ENCODE measurements around the gene SIGLEC7.

Gene SIGLEC7

DNA sequence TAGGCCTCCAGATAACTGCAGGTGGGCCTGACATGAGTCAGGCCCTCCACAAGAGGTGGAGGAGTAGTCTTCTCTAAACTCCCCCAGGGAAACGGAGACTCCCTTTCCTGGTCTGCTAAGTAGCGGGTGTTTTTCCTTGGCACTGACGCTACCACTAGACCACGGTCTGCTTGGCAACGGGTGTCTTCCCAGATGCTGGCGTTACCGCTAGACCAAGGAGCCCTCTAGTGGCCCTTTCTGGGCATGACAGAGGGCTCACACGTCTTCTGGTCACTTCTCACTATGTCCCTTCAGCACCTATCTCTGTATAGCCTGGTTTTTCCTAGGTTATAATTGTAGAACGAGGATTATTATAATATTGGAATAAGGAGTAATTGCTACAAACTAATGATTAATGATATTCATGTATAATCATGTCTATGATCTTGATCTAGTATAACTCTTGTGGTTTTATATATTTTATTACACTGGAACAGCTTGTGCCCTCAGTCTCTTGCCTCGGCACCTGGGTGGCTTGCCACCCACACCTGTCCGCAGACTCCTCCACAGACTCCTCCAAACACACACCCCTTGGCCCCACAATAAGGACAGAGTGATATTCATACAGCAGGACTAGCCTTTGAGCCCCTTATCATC, 27.3 kb downstream of the SIGLEC7 start:
- DNase-seq, result peak; percentile 65

DNA sequence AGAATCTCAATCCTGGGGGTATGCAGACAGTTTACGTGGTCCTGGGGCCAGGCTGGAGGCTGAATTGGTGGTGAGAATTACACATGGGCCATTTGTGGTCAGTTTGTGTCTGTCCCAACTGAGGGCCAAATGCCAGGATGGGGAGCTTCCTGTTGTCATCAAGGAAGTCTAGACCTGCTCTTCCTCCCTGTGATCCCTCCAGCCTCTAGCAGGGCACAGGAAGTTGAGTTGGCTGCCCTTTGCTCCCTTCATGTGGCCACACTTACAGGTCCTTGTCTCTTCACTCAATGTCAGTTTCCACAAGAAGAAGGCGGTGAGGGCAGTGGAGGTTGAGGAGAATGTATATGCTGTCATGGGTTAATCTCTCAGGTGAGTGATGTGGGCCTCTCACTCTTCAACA, 30.1 kb downstream of the SIGLEC7 start:
- no peak for DNase-seq

DNA sequence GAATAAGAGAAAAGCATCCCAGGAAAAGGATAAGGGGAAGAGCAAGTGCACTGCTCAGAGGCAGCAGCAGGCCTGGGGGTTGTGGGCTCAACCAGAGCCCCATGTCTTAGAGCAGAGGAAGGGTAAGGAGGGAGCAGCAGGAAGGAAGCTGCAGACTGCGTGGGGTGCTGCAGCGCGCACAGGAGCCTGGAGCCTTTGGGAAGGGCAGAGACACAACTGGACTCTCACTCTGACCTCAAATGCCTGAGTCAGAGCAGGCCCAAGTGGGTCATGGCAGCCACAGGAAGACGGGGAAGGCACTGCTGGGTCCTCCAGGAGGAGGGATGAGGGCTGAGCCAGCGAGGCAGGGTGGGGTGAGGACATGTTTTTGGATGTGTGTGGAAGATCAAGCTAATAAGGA, 31.6 kb downstream of the SIGLEC7 start:
- no peak for DNase-seq

DNA sequence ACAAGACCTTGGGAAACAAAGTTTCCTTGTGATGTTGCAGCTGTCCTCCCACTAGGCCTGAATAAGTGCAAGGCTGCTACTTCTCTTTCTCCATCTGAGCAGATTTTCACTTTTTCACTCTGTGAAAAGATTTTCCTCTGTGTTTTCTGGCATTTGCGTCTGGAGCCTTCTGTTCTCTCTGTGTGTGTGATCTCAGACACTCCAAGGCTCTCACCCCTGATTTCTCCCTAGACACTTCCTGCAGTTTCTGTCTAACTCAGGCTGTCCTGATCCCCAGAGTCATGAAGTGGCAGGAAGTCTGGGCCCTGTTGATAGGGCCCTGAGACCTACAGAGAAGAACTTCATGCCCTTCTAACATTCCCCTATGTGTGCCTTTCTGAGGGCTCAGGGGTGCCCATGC, 37.2 kb downstream of the SIGLEC7 start:
- peak; percentile 55 for DNase-seq

DNA sequence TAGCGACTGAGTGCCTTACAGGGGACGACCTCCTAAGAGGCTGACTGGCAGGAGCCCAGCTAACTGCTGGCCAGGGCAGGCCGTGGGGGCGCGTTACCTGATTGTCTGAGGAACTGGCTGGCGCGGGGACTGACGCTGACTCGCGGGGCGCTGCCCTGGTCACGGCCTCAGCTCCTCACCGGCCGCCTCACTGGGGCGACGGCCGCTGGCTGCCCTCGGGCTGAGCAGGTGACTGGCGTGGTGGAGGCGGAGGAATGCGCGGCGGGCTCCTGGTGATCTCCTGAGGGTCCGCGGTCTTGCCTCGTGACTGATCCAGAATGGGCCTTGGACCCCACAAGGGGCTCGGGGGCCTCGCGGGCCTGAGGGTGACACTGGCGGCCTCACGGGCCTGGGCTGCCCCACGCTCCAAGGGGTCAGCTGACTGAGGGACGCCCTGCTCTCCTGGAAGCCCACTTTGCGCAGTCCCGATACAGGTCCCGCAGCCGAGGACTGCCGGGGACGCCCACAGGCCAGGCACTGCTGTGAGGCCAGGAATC, 39.3 kb downstream of the SIGLEC7 start:
- DNase-seq, result no peak

DNA sequence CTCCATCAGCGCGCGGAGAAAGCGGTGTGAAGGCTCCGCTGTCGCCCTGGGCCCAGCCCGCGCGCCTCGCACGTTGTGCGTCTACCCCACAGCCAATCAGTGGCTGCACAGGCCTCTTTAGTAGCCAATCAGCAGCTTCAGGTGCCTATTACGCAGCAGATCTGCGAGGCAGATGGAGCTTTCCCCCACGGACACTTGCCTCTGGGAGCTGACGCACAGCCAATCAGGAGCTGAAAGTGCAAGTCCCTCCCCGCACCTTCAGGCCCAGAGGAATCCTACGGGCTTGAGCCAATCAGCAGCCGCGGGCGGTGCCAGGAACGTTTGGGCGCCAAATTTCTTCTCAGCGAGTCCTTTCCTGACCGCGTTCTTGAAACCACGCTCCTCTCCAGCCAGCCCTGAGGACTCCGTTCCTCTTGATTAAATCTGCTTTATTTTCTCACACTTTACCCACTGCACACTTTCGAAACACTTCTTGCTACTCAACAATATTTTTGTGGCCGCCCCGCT, 39.9 kb downstream of the SIGLEC7 start:
- DNase-seq, result no peak

DNA sequence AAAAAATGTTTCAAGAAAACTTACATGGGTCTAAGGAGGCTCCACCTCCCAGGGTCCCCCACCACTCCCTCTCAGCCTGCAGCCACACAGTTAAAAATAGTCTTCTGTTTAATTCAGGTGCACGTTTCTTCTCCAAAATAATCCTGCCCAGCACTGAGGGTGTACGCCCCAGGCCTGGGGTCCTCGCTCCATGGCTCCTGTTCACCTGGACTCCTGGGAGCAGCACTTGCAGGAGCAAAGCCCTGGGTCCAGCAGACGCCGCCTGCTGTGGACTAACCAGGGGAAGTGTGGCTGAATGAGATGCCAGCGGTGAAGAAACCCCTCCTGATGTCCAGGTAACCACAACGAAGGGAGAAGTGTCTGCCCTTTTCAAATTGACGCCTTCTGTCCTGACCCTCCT, 41.5 kb downstream of the SIGLEC7 start:
- DNase-seq, result no peak

DNA sequence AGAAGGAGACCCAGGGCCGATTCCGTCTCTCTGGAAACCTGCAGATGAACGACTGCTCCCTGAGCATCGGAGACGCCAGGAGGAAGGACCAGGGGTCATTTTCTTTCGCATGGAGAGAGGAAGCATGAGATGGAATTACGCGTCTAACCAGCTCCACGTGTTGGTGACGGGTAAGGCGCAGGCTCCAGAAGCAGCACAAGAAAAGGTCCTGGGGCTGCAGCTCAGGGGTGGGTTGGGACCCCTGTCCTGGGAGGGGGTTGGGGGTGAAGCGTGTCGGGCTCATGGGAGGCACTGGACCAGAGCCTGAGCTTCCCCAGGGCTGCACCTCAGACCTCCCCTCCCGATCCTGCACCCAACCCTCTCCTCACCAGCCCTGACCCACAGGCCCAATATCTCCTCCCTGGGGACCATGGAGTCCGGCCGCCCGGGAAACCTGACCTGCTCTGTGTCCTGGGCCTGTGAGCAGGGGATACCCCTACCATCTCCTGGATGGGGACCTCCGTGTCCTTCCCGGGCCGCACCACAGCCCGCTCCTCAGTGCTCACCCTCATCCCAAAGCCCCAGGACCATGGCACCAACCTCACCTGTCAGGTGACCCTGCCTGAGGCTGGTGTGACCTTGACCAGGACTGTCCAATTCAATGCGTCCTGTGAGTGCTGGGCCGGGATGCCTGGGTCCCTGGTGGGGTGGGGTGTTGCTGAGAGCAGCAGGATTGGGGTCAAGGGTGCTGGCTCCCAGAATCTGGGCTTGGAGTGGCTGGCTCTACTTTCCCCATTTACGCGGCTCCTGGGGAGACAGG, 43.2 kb downstream of the SIGLEC7 start:
- DNase-seq, result no peak

DNA sequence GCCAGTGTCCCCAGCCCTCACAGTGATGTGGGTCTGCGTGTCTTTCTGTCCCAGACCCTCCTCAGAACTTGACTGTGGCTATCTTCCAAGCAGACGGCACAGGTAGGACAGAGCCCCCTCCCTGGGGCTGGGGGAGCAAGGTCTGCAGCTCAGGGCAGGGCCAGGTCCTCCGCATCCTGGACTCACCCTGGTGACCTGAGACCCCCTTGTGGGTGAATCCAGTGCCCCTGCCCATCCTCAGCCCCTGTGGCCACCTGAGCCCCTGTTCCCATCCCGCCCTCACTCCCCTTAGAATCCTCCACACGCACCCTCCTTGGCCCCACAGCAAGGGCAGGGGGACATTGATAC, 43.7 kb downstream of the SIGLEC7 start:
- no peak for DNase-seq

DNA sequence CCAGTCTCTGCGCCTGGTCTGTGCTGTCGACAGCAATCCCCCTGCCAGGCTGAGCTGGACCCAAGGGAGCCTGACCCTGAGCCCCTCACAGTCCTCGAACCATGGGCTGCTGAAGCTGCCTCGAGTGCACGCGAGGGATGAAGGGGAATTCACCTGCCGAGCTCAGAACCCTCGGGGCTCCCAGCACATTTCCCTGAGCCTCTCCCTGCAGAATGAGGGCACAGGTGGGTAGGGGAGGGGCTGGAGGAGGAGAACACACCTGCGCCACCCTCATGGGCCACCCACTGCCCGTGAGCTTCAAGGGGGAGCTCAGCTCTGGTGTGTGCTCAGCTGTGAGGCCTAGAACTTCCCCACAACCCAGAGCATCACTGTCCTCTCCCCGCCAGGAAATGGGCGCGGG, 44.2 kb downstream of the SIGLEC7 start:
- DNase-seq, result no peak

DNA sequence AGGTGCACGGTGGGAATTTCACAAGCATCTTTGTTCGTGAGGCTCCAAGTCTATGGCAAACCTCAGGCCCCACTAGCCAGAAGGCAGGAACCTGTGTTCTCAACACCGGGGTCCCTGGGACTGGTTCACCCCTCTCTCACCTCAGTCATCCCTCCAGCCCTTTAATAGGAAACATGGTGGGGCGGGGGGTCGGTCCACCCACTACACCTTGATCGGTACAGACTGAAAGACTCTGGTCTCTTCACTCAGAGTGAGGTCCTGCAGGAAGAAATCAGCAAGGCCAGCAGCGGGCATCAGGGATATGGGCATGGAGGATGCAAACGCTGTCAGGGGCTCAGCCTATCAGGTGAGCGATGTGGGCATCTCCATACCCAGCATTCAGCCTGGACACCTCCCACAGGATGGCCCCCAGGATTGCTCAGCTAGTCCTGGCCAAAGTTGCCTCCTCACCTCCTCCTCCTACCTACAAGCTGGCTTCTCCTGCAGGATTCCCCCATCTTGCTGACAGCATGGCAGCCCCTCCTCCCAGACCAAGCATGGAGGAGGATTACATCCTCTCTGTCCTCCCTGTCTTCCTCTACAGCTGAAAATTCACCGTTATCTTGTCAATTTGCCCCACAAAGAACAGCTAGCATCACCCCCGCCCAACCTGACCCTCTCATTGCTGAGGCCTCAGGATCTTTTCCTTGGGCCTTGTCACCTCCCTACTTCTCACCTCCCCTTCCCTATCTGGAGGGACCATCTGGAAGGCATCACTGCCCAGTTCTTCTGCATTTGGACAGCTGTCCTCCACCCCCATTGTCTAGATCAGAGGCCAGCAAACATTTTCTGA, 45.5 kb downstream of the SIGLEC7 start:
- no peak for DNase-seq

DNA sequence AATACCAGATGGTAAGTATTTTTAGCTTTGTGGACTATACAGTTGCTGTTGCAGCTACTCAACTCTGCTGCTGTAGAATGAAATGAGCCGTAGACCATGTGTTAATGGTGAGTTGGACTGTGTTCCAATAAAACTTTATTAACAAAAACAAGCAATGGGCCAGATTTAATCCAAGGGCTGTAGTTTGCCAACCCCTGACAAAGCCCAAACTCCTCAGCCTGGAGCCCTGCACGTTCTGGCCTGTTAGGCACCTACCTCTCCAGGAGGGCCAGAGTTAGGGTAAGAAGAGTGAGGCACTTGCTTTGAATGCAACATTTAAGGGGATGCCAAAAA, 46.1 kb downstream of the SIGLEC7 start:
- no peak for DNase-seq

DNA sequence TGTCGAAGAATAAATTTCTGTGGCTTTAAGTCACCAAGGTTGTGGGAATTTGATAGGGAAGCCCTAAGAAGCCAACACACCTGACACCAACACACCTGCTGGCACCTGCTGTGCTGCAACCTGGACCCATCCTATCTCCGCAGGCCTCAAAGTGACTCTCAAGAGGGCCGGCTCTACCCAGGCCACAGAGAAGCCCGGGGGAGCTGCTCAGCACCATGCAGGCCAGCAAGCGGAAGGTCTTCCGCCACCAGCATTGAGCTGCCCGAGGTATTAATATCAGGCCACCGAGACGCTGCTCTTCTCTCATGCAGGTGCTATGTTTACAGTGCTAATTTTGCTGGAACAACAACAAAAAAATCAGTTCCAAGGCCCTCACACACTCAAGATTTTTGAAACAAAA, 50.6 kb downstream of the SIGLEC7 start:
- no peak for DNase-seq

DNA sequence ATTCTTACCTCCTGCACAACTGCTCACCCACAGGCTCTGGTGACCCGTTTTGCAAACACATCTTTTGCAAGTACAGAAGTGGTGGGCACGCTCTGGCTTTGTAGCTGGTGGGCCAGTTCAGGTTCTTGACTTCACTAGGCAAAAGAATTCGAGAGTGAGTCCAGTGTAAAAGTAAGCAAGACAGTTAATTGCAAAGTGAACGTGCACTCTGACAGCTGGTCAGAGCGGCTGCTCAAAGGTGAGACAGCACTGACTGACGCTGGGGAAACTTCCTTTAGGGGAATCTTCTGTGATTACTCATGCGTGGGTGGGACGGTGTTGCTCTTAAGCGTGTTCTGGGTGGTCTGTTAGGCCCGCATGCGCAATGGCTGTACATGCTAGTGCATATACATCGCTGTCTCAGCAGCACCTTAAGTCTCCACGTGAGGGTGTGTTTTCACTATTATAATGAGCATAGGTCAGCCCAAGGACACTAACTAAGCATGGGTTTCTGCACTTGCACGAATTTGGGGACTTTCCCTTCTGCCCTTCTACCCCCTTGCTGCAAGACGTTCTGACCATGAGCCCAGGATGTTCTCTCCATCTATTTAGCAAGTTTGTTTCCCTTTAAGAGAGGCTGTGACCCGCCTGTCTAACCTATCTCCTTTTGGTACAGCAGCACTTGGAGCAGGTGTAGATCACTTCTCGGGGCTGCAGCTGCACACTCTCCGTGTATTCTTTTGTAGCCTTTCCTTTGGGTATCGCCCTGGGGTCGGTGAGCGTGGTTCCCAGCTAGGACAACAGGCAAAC, 52.6 kb downstream of the SIGLEC7 start:
- no peak for DNase-seq

DNA sequence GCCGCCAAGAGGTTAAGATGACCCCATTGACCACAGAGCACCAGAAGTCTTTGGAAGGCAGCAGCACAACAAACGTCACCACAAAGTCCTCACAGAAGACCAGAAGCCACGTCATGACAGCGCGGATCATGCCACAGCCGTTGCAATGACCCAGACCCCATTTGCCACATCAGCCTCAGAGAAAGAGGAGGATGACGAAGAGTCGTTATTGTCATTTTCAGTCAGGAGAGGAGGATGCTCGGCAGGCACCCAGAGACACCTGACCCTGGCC, 53.1 kb downstream of the SIGLEC7 start:
- DNase-seq, result no peak

DNA sequence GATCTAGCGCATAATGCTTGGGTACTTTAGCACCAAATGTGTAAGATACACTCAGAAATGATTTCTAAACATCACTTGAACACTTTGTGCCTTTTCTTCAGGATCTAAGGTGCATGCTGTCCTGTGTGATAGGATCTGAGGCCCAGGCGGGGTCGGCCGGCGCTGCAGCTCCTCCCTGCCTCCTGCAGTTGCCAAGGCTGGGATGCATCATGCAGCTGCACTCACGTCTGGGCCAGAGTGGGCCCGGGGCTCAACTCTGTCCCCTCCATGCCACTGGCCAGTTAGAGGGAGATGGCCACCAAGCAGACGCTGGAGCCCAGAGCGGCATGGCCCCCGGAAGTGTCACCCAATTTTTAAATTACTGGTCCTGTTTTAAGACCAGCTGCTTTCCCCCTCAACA, 53.5 kb downstream of the SIGLEC7 start:
- DNase-seq, result no peak

DNA sequence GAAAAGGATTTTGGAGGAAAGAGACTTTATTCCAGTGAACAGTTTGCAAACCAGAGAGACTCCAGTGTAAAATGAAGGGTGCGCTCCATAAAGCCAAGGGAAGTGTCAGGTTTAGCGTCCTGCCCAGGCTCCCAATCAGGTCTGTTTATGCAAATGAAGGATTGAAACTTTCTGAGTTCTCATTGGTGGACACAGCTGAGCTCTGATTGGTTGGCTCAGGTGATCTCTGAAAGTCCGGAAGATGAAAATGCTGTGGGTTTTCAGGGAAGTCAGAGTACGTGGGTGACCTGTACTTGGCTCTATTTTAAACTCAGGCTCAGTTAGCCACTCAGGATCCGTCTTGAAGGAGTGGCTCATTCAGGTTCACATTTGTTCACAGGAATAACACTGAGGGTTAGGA, 54.1 kb downstream of the SIGLEC7 start:
- DNase-seq, result no peak

DNA sequence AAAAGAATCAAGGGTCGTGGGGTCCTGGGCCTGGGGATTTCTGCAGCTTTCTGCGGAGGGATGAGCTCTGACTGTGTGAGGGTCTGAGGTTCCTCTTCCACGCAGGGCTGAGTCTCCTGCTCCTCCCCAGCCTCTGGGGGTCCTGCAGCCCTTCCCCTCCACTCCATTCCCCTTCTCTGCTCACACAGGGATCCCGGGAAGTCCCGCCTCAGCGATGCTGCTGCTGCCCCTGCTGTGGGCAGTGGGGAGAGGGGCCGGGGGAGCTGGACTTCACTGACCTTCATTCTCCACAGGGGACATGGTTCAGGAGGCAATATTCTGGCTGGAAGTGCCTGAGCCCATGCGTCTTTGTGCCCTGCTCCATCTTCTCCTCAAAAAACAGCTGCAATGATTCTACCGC, 56.5 kb downstream of the SIGLEC7 start:
- DNase-seq, result no peak

DNA sequence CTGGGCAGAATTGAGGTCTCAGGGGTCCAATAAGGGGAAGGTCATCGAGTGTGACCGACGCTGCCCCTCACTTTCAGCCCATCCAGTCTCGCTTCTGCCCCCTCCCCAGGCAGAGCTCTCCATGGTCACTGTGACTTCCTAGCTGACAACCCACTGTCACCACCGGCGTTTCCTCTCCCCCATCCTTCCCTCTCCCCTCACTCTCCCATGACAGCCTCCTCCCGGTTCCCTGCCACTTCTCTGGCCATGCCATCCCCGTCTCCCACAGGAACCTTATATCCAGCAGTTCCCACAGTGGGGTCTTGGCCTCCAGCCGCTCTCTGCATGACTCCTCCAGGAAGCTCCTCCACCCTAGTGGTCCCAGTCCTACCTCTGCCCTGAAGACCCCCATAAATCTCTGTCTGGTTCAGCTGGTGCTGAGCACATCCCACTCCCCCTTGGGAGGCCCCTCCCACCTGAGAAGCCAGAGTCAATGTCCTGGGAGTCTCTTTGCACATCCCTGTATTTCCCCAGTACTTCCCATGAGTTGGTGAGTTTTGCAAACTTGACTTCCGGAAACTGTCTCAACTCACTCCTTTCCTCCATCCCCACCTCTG, 58.1 kb downstream of the SIGLEC7 start:
- DNase-seq, result no peak

DNA sequence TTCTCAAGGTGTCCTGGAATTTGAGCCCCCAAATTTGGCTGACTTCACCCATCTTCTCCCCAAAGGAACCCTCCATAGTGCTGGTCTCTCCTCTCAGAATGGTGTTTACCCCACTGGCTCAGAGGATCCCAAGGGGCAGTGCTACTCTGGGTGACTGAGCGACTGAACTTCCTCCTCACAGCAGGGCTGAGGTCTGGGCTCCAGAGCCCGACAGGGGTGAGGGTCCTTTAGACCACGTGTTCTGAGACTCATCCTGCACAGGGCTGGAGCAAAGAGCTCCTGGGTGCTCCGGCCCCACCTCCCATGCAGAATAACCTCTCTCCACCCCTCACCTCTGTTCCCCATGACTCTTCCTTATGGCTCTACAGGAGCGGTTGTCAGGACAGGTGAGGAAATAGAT, 59.6 kb downstream of the SIGLEC7 start:
- no peak for DNase-seq
